Erythroblast (primary cell): ENCODE results near the gene JAG1.
"Not testable (repeated sequence)": the region's sequence is repeated elsewhere in the genome, so short reads cannot be mapped to it uniquely, and the experiment has no call there.

Source experiments
- DNase-seq, 2 experiments: peaks; one replicate each; lab custom pipeline; 2025; lab: John Stamatoyannopoulos, UW
- GATA1 ChIP-seq: IDR thresholded peaks from 2 replicates; pipeline ENCODE4 v1.6.1; 2011; ENCODE audit warnings: low read depth, mild to moderate bottlenecking, control low read depth, low read length, moderate library complexity
- POLR2A ChIP-seq: IDR thresholded peaks from 2 replicates; pipeline ENCODE4 v1.6.1; 2011; ENCODE audit warnings: mild to moderate bottlenecking, low read length

JAG1 gene

GRCh38 chr20:10602221-10602871 is 71.5 kb downstream of the JAG1 start:
- DNase-seq: no peak
- TF ChIP-seq POLR2A (no peak), GATA1 (no peak)

GRCh38 chr20:10597637-10598036 is 76.2 kb downstream of the JAG1 start:
- TF ChIP-seq POLR2A (no peak), GATA1 (no peak)
- DNase-seq: no peak

GRCh38 chr20:10596710-10597121 is 77.1 kb downstream of the JAG1 start:
- DNase-seq: no peak

GRCh38 chr20:10595985-10596384 is 77.8 kb downstream of the JAG1 start:
- no peak for TF ChIP-seq POLR2A
- TF ChIP-seq GATA1: no peak
- DNase-seq: no peak

More at GRCh38 chr20:10596710-10597121, 77.1 kb downstream of the JAG1 start:
- no peak for TF ChIP-seq GATA1
- TF ChIP-seq POLR2A: no peak

GRCh38 chr20:10595266-10595665 is 78.5 kb downstream of the JAG1 start:
- no peak for TF ChIP-seq POLR2A
- no peak for DNase-seq

- TF ChIP-seq GATA1: no peak
- DNase-seq: no peak
These were observed 79.4 kb downstream of the JAG1 start for GRCh38 chr20:10594296-10594868.

- no peak for DNase-seq
These were observed 81.8 kb downstream of the JAG1 start for GRCh38 chr20:10591946-10592521.

GRCh38 chr20:10590950-10591671 is 82.7 kb downstream of the JAG1 start:
- no peak for DNase-seq
- no peak for TF ChIP-seq GATA1
- TF ChIP-seq POLR2A: no peak

More at GRCh38 chr20:10591946-10592521, 81.8 kb downstream of the JAG1 start:
- TF ChIP-seq POLR2A (no peak), GATA1 (no peak)

GRCh38 chr20:10590446-10590845 is 83.4 kb downstream of the JAG1 start:
- DNase-seq: not testable (repeated sequence)
